H9 (cell line): ENCODE results near the gene FAM204A. TPM values are rescaled to one million over a fixed set of nuclear protein-coding genes. Genes with fewer than 3 reads are reported as not detected.

Experiments used
- DNase-seq: peaks from one replicate; pipeline ENCODE4 v3.0.0-alpha.2; 2017
- H2AFZ ChIP-seq: one replicate; pipeline ENCODE4 v1.6.1; 2013; ENCODE audit warnings: mild to moderate bottlenecking, low read length, control low read depth, moderate library complexity
- H2AK5ac ChIP-seq: 2 replicates; pipeline ENCODE4 v1.6.1; 2013; ENCODE audit warnings: low read length, control low read depth, mixed read lengths; ENCODE audit not compliant: insufficient read length
- H2BK120ac ChIP-seq: one replicate; pipeline ENCODE4 v1.6.1; 2013; ENCODE audit warnings: low read depth, mild to moderate bottlenecking, low read length, control low read depth, inconsistent platforms; ENCODE audit not compliant: poor library complexity, severe bottlenecking
- H2BK12ac ChIP-seq: 2 replicates; pipeline ENCODE4 v1.6.1; 2013; ENCODE audit warnings: low read length, control low read depth, mixed read lengths, low read depth; ENCODE audit not compliant: insufficient read length
- H2BK15ac ChIP-seq: 2 replicates; pipeline ENCODE4 v1.6.1; 2013; ENCODE audit warnings: low read depth, low read length, control low read depth
- H2BK20ac ChIP-seq: one replicate; pipeline ENCODE4 v1.6.1; 2013; ENCODE audit warnings: low read depth, mild to moderate bottlenecking, low read length, control low read depth, inconsistent platforms; ENCODE audit not compliant: poor library complexity, severe bottlenecking
- H2BK5ac ChIP-seq: 2 replicates; pipeline ENCODE4 v1.6.1; 2013; ENCODE audit warnings: low read length, control low read depth, mixed read lengths; ENCODE audit not compliant: insufficient read length
- H3K14ac ChIP-seq: 2 replicates; pipeline ENCODE4 v1.6.1; 2013; ENCODE audit warnings: low read length, control low read depth; ENCODE audit not compliant: insufficient read depth
- H3K18ac ChIP-seq: 2 replicates; pipeline ENCODE4 v1.6.1; 2013; ENCODE audit warnings: low read depth, mild to moderate bottlenecking, mixed read lengths, low read length, control low read depth; ENCODE audit not compliant: insufficient read length
- H3K23ac ChIP-seq: 2 replicates; pipeline ENCODE4 v1.6.1; 2013; ENCODE audit warnings: low read length, control low read depth, mixed read lengths, low read depth; ENCODE audit not compliant: insufficient read length
- H3K23me2 ChIP-seq: 2 replicates; pipeline ENCODE4 v1.6.1; 2013; ENCODE audit warnings: low read depth, mild to moderate bottlenecking, mixed read lengths, low read length, control low read depth; ENCODE audit not compliant: insufficient read length, poor library complexity, severe bottlenecking
- H3K27ac ChIP-seq: 2 replicates; pipeline ENCODE4 v1.5.1; 2013; ENCODE audit warnings: low read length, control low read depth, mixed read lengths, low read depth; ENCODE audit not compliant: insufficient read length
- H3K27me3 ChIP-seq: 2 replicates; pipeline ENCODE4 v1.6.1; 2013; ENCODE audit warnings: low read length, control low read depth, inconsistent platforms; ENCODE audit not compliant: insufficient read depth
- H3K4ac ChIP-seq: 2 replicates; pipeline ENCODE4 v1.6.1; 2013; ENCODE audit warnings: low read depth, mild to moderate bottlenecking, control low read depth, inconsistent platforms, low read length, moderate library complexity
- H3K4me1 ChIP-seq: 2 replicates; pipeline ENCODE4 v1.6.1; 2013; ENCODE audit warnings: low read length, control low read depth, inconsistent platforms; ENCODE audit not compliant: insufficient read depth
- H3K4me2 ChIP-seq: 2 replicates; pipeline ENCODE4 v1.6.1; 2013; ENCODE audit warnings: low read length, control low read depth, mixed read lengths; ENCODE audit not compliant: insufficient read length, insufficient read depth
- H3K56ac ChIP-seq: 2 replicates; pipeline ENCODE4 v1.6.1; 2013; ENCODE audit warnings: low read depth, mild to moderate bottlenecking, mixed read lengths, low read length, control low read depth; ENCODE audit not compliant: insufficient read length
- H3K79me1 ChIP-seq: 2 replicates; pipeline ENCODE4 v1.6.1; 2013; ENCODE audit warnings: low read depth, mild to moderate bottlenecking, moderate library complexity, low read length, control low read depth, inconsistent platforms; ENCODE audit not compliant: insufficient read depth, poor library complexity, severe bottlenecking
- H3K79me2 ChIP-seq: 2 replicates; pipeline ENCODE4 v1.6.1; 2013; ENCODE audit warnings: low read length, control low read depth, inconsistent platforms; ENCODE audit not compliant: insufficient read depth
- H3K9ac ChIP-seq: 2 replicates; pipeline ENCODE4 v1.6.1; 2013; ENCODE audit warnings: low read length, control low read depth, mixed read lengths; ENCODE audit not compliant: insufficient read length; ENCODE audit errors: extremely low read depth
- H3K9me3 ChIP-seq: one replicate; pipeline ENCODE4 v1.6.1; 2013; ENCODE audit warnings: low read depth, low read length, inconsistent platforms; ENCODE audit not compliant: control insufficient read depth
- H3T11ph ChIP-seq: one replicate; pipeline ENCODE4 v1.6.1; 2013; ENCODE audit warnings: mild to moderate bottlenecking, low read length, control low read depth, inconsistent platforms
- H4K20me1 ChIP-seq: one replicate; pipeline ENCODE4 v1.6.1; 2013; ENCODE audit not compliant: control insufficient read depth, insufficient read length, insufficient read depth
- H4K5ac ChIP-seq: 2 replicates; pipeline ENCODE4 v1.6.1; 2013; ENCODE audit warnings: low read depth, mild to moderate bottlenecking, mixed read lengths, low read length, control low read depth; ENCODE audit not compliant: insufficient read length
- H4K8ac ChIP-seq: replicated peaks from 2 replicates; pipeline ENCODE4 v1.6.1; 2013; ENCODE audit warnings: low read length, control low read depth, mixed read lengths, low read depth; ENCODE audit not compliant: insufficient read length
- H4K91ac ChIP-seq: 2 replicates; pipeline ENCODE4 v1.6.1; 2013; ENCODE audit warnings: low read depth, mild to moderate bottlenecking, moderate library complexity, mixed read lengths, low read length, control low read depth; ENCODE audit not compliant: insufficient read length
- H3K27ac Mint-ChIP-seq, 3 experiments: 2 replicates in 2 of 3; 3 replicates in 1 of 3; pipeline ENCODE4 v1.8.0; 2020 to 2021; ENCODE audit warnings: mixed read lengths in 3 of 3, mild to moderate bottlenecking in 1 of 3, moderate library complexity in 1 of 3
- H3K27me3 Mint-ChIP-seq: 2 replicates; pipeline ENCODE4 v1.8.0; 2021; ENCODE audit warnings: low read depth, mild to moderate bottlenecking, moderate library complexity, mixed read lengths
- H3K36me3 Mint-ChIP-seq, 3 experiments: 2 replicates in 2 of 3; 3 replicates in 1 of 3; pipeline ENCODE4 v1.8.0; 2020 to 2021; ENCODE audit warnings: low read depth in 3 of 3, mixed read lengths in 3 of 3; ENCODE audit not compliant: insufficient read depth in 1 of 3
- H3K4me1 Mint-ChIP-seq, 2 experiments: 2 replicates each; pipeline ENCODE4 v1.8.0; 2020; ENCODE audit warnings: mixed read lengths in 2 of 2
- H3K4me3 Mint-ChIP-seq, 2 experiments: 2 replicates in 1 of 2; 3 replicates in 1 of 2; pipeline ENCODE4 v1.8.0; 2020 to 2021; ENCODE audit warnings: mild to moderate bottlenecking in 2 of 2, mixed read lengths in 2 of 2, moderate library complexity in 1 of 2
- H3K9me3 Mint-ChIP-seq, 2 experiments: 2 replicates in 1 of 2; 3 replicates in 1 of 2; pipeline ENCODE4 v1.8.0; 2020; ENCODE audit warnings: mild to moderate bottlenecking in 2 of 2, mixed read lengths in 2 of 2, moderate library complexity in 1 of 2
- WGBS: extraction: QIAGEN DNeasy Blood & Tissue Kit; methylation state at CpG from one replicate; pipeline ENCODE4 v1.1.7; 2013; ENCODE audit warnings: missing lambda C conversion rate, low lambda C conversion rate, mixed read lengths; ENCODE audit not compliant: insufficient read length; ENCODE audit errors: extremely low coverage; 5-methylcytosine and 5-hydroxymethylcytosine counted together
- total RNA-seq: library from RNA; stranded (reverse); gene quantifications from 2 replicates; pipeline ENCODE4 v1.2.1, GENCODE V29; 2021
- TF ChIP-seq, protein P1 (sequence below): fragments of 200-600 bp; sonication (generic); conservative IDR thresholded peaks from 3 replicates; pipeline ENCODE4 v1.8.0; 2021; ENCODE audit warnings: antibody characterized with exemption, mild to moderate bottlenecking

The FAM204A gene
- total RNA-seq, 1 experiment from 2014 or later, result 42.5 TPM

DNA sequence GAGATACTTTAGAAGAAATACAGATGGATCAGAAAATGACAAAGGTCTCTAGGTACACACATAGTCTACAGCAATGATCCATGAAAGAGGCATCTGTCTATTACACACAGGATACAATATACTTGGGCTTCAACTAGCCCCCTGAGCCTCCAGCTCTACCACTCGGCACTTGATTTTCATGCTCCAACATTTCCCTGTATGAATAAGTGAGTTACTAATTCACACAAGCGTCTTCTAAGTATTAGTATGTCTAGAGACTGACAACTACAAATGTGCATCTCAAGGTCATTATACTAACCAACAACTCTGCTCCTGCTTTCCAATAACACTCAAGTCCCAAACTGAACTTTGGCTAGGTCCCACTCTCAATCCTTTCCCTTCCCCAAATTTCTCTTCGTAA lies 8.3 kb downstream of the FAM204A start:
- H4K20me1 ChIP-seq, result no peaks in the 10 kb centered on the region
- H3K9me3 ChIP-seq, result no peaks in the 10 kb centered on the region
- H3K4ac ChIP-seq, result no peak overlapping the region
- no peak overlapping the region for H3K14ac ChIP-seq
- H2BK5ac ChIP-seq, result no peak overlapping the region
- H3K36me3 Mint-ChIP-seq, result peaks cover 10 to 33% (median 28%) of the 10 kb centered on the region in 3 experiments; a peak in 6 of 7 replicates
- H3K4me1 Mint-ChIP-seq, result no peaks in the 10 kb centered on the region
- no peak overlapping the region for H3T11ph ChIP-seq
- no peak overlapping the region for H3K23ac ChIP-seq
- no peaks in the 10 kb centered on the region for H3K79me2 ChIP-seq
- TF ChIP-seq, protein P1, sequence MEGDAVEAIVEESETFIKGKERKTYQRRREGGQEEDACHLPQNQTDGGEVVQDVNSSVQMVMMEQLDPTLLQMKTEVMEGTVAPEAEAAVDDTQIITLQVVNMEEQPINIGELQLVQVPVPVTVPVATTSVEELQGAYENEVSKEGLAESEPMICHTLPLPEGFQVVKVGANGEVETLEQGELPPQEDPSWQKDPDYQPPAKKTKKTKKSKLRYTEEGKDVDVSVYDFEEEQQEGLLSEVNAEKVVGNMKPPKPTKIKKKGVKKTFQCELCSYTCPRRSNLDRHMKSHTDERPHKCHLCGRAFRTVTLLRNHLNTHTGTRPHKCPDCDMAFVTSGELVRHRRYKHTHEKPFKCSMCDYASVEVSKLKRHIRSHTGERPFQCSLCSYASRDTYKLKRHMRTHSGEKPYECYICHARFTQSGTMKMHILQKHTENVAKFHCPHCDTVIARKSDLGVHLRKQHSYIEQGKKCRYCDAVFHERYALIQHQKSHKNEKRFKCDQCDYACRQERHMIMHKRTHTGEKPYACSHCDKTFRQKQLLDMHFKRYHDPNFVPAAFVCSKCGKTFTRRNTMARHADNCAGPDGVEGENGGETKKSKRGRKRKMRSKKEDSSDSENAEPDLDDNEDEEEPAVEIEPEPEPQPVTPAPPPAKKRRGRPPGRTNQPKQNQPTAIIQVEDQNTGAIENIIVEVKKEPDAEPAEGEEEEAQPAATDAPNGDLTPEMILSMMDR, result no peak
- DNase-seq, result no peak
- H2BK20ac ChIP-seq, result no peak overlapping the region
- H3K4me2 ChIP-seq, result no peak overlapping the region
- no peak overlapping the region for H2BK15ac ChIP-seq
- no peaks in the 10 kb centered on the region for H3K27me3 ChIP-seq
- no peak overlapping the region for H3K27ac ChIP-seq
- no peak overlapping the region for H3K56ac ChIP-seq
- H2AK5ac ChIP-seq, result no peak overlapping the region
- WGBS, result 100% methylated on average over 1 of the region's 3 CpGs
- no peak overlapping the region for H2BK120ac ChIP-seq
- no peaks in the 10 kb centered on the region for H3K27me3 Mint-ChIP-seq
- no peak overlapping the region for H3K18ac ChIP-seq
- H2AFZ ChIP-seq, result no peak overlapping the region
- no peak overlapping the region for H3K27ac Mint-ChIP-seq
- H3K4me1 ChIP-seq, result no peaks in the 10 kb centered on the region
- H2BK12ac ChIP-seq, result no peak overlapping the region
- H4K8ac ChIP-seq, result no peak overlapping the region
- no peaks in the 10 kb centered on the region for H3K79me1 ChIP-seq
- no peaks in the 10 kb centered on the region for H3K9me3 Mint-ChIP-seq
- no peak overlapping the region for H3K4me3 Mint-ChIP-seq
- H4K91ac ChIP-seq, result no peak overlapping the region
- H3K9ac ChIP-seq, result no peak overlapping the region
- no peaks in the 10 kb centered on the region for H3K23me2 ChIP-seq
- no peak overlapping the region for H4K5ac ChIP-seq
